Fibroblast of pulmonary artery (primary cell): Measurements from ENCODE around the gene NET1.

Experiments used
- DNase-seq: peaks from one replicate; pipeline ENCODE4 v3.0.0-alpha.2; 2010; ENCODE audit warnings: low read depth
- H3K4me3 ChIP-seq: replicated peaks from 2 replicates; pipeline ENCODE4 v1.5.1; 2011; ENCODE audit warnings: low read depth, mild to moderate bottlenecking, control low read depth, low read length, moderate library complexity
- TF ChIP-seq, protein P1 (sequence below): IDR thresholded peaks from 2 replicates; pipeline ENCODE4 v1.5.1; 2011; ENCODE audit warnings: mild to moderate bottlenecking, control low read depth, low read length, inconsistent platforms; ENCODE audit errors: missing control alignments

The NET1 gene

GRCh38 chr10:5498791-5499492 lies 86.6 kb downstream of the NET1 start:
- no peak overlapping the region for H3K4me3 ChIP-seq
- DNase-seq: no peak
- TF ChIP-seq, protein P1, sequence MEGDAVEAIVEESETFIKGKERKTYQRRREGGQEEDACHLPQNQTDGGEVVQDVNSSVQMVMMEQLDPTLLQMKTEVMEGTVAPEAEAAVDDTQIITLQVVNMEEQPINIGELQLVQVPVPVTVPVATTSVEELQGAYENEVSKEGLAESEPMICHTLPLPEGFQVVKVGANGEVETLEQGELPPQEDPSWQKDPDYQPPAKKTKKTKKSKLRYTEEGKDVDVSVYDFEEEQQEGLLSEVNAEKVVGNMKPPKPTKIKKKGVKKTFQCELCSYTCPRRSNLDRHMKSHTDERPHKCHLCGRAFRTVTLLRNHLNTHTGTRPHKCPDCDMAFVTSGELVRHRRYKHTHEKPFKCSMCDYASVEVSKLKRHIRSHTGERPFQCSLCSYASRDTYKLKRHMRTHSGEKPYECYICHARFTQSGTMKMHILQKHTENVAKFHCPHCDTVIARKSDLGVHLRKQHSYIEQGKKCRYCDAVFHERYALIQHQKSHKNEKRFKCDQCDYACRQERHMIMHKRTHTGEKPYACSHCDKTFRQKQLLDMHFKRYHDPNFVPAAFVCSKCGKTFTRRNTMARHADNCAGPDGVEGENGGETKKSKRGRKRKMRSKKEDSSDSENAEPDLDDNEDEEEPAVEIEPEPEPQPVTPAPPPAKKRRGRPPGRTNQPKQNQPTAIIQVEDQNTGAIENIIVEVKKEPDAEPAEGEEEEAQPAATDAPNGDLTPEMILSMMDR: no peak

GRCh38 chr10:5499493-5500140 lies 87.3 kb downstream of the NET1 start, which contains the start of gene CALML5:
Gene CALML5, minus strand, starts transcription at chr10:5499570. Its CDS starts 132 bp downstream, at chr10:5499438.
- no peak for DNase-seq
- TF ChIP-seq, protein P1: no peak
- no peak within 1 kb of the TSS for H3K4me3 ChIP-seq

GRCh38 chr10:5500162-5500670 lies 87.9 kb downstream of the NET1 start:
- DNase-seq: no peak
- TF ChIP-seq, protein P1: no peak
- H3K4me3 ChIP-seq: no peak overlapping the region

DNA sequence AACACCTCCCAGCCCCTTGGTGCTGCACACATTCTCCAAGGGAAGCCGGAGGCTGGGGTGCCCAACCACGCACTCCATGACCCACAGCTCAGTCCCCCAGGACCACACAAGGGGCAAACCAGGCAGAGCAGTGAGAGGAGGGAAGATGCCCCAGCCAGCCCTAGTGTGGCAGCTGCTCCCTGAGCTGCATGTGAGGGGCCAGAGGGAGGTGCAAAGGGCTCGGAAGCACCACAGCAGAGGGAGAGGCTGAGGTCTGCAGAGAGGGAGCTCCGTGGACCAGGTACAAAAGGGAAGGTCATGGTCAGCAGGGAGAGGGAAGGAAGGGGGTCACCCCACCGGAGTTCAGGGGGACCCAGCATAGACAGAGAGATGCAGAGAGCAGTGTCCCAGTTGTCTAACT lies 88.6 kb downstream of the NET1 start:
- TF ChIP-seq, protein P1: no peak
- H3K4me3 ChIP-seq: no peak overlapping the region
- no peak for DNase-seq

GRCh38 chr10:5502061-5502521 lies 89.7 kb downstream of the NET1 start:
- DNase-seq: peak; percentile 53
- H3K4me3 ChIP-seq: no peak overlapping the region
- TF ChIP-seq, protein P1: no peak

- no peak for DNase-seq
- H3K4me3 ChIP-seq: no peak overlapping the region
- TF ChIP-seq, protein P1: no peak
Measured at GRCh38 chr10:5502571-5503476, 90.5 kb downstream of the NET1 start.
